ENCODE data around the gene GDI1. TPM values are rescaled to one million over a fixed set of nuclear protein-coding genes. Genes with fewer than 3 reads are reported as not detected.
A peak's percentile ranks its signal among the peaks of the same experiment; 100 is the strongest.

The GDI1 gene
- total and polyA plus RNA-seq, 2 of the 4 experiments (the other 2 are of a cell fraction): 113 to 291 TPM

- BruUV-seq (replicated peaks): TSS peak; percentile 36
- Histone ChIP-seq H2BK120ac (ENCODE audit: low read depth, low read length) (no peak overlapping the region), H4K8ac (ENCODE audit: low read depth in 2 of 2, low read length in 2 of 2) (no peak overlapping the region), H3K4me2 (ENCODE audit: low read depth, low read length) (no peak overlapping the region), H3K27me3 (ENCODE audit: control insufficient read depth, insufficient read depth, low read length) (no peaks in the 10 kb centered on the region), H2BK20ac (ENCODE audit: low read depth, low read length) (no peak overlapping the region), H3K4me1 (ENCODE audit: control insufficient read depth, insufficient read depth, low read length) (no peaks in the 10 kb centered on the region), H3K56ac (ENCODE audit: extremely low read depth, insufficient read depth, low read length) (no peak overlapping the region), H4K20me1 (ENCODE audit: insufficient read depth, low read length) (peaks cover 7% of the 10 kb centered on the region; the same call in 1 of the 2 replicates), H2AK5ac (ENCODE audit: low read depth, low read length) (no peak overlapping the region), H4K5ac (ENCODE audit: low read depth, low read length) (no peak overlapping the region), H2BK15ac (ENCODE audit: low read depth, low read length) (no peak overlapping the region), H3K23ac (ENCODE audit: low read depth, low read length) (no peak overlapping the region), H3K9me1 (ENCODE audit: insufficient read depth, low read length) (no peaks in the 10 kb centered on the region), H2AK9ac (replicated peaks; ENCODE audit: low read depth, low read length, poor library complexity) (no peak overlapping the region), H3K9ac (ENCODE audit: low read depth, low read length) (no peak overlapping the region), H3K27ac (ENCODE audit: insufficient read depth, low read length) (no peak overlapping the region), H3K14ac (replicated peaks; ENCODE audit: low read depth, low read length) (no peak overlapping the region), H3K79me1 (ENCODE audit: low read depth in 1 of 2, low read length in 2 of 2) (peaks cover 0 to 7% of the 10 kb centered on the region in 2 experiments; a peak in 2 of 4 replicates), H3K36me3 (ENCODE audit: control insufficient read depth, insufficient read depth, low read length) (peaks cover 82% of the 10 kb centered on the region), H3K18ac (ENCODE audit: low read depth, low read length) (no peak overlapping the region), H4K91ac (ENCODE audit: insufficient read depth, low read depth, low read length) (no peak overlapping the region), H2AFZ (replicated peaks; ENCODE audit: low read length, poor library complexity) (no peak overlapping the region), H2BK5ac (ENCODE audit: low read depth, low read length, poor library complexity, severe bottlenecking) (no peak overlapping the region), H3K4ac (ENCODE audit: low read depth, low read length) (no peak overlapping the region), H3K9me3 (ENCODE audit: control insufficient read depth, insufficient read depth, low read length) (peaks cover 1% of the 10 kb centered on the region; the same call in 1 of the 2 replicates), H3K4me3 (ENCODE audit: insufficient read depth, low read depth, low read length) (no peak overlapping the region)
- intact Hi-C loops (cut with micrococcal nuclease) (no loop called here), in situ Hi-C loops (cut with MboI; ENCODE audit: low sequenced_read_pairs) (no loop called here), dilution Hi-C loops (cut with HindIII; ENCODE audit: low sequenced_read_pairs, unreplicated experiment) (no loop called here)
- ChIA-PET CTCF (no interaction called here), POLR2A (ENCODE audit: unreplicated experiment) (no interaction called here)
- no peak for ATAC-seq (ENCODE audit: low read depth)
- no peak for TF ChIP-seq RCOR1 (IDR thresholded peaks at IDR 0.05; ENCODE audit: insufficient replicate concordance, low read length)
- TF ChIP-seq NFE2L2 (IDR thresholded peaks at IDR 0.05; ENCODE audit: low read depth, low read length): no peak
- no peak for TF ChIP-seq FOS (IDR thresholded peaks at IDR 0.05; ENCODE audit: low read depth, low read length)
- no peak for TF ChIP-seq RAD21 (IDR thresholded peaks at IDR 0.05; ENCODE audit: low read length)
- no peak for TF ChIP-seq MAZ (IDR thresholded peaks at IDR 0.05; ENCODE audit: borderline replicate concordance, low read depth, low read length)
- TF ChIP-seq MXI1 (IDR thresholded peaks at IDR 0.05; ENCODE audit: borderline replicate concordance, low read depth, low read length): no peak
- WGBS, 2 experiments (ENCODE audit: extremely low coverage in 2 of 2, insufficient read length in 1 of 2): 97% methylated on average over 10 of the region's 21 CpGs; no CpG with 5 or more reads in 1 of the 2 experiments
- no peak for DNase-seq
These were observed 30.6 kb downstream of the GDI1 start for GRCh38 chrX:154467556-154467955.
